Right forelimb (tissue), 1 donor: Measurements from ENCODE around the gene HM13.
"Not testable (repeated sequence)": the region's sequence is repeated elsewhere in the genome, so short reads cannot be mapped to it uniquely, and the experiment has no call there.

ENCODE experiments used
- DNase-seq: peaks from one replicate; pipeline ENCODE4 v3.0.0-alpha.2; 2018

The HM13 gene

GRCh38 chr20:31593221-31594001 lies 79.2 kb downstream of the HM13 start:
- no peak for DNase-seq

- no peak for DNase-seq
These were observed 79.8 kb downstream of the HM13 start for GRCh38 chr20:31594002-31594557.

DNA sequence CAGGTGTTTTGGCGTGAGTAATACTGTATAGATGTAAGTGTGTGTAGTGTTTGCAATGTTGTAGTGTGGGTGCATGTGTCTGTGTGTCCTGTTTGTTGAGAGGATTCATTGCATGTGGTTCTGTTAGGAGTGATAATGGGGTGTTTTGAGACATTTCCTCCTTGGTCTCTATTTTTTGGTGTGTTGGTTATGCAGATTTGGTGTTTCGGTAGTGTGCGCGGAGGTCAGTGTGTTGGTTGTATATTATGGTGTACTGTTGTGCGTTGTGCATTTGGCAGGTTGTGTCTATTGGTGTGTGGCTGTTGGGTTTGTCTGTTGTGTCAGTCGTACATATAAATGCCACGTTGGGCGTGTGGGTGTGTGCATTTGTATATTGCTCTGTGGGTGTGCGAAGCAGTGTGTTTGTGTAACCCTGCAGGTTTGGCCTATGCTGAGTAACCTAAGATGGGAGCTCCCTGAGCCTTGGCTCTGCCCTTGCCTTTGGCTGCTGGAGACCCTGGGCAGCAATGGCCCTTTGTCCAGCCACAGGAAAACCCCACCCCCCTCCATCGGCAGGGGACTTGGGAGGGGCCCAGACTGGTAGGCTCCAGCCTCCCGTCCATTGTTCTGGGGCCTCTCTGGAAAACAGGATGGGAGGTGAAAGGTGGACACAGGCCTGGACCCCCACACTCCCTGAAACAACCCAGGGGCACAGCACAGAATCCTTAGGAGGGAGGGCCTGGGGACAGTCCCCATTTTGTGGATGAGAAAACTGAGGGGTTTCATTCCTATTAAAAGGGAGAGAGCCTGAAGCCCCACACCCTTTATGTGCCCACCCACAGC lies 80.5 kb downstream of the HM13 start:
- DNase-seq, result no peak

GRCh38 chr20:31595380-31595653 lies 81.1 kb downstream of the HM13 start:
- DNase-seq, result no peak

DNA sequence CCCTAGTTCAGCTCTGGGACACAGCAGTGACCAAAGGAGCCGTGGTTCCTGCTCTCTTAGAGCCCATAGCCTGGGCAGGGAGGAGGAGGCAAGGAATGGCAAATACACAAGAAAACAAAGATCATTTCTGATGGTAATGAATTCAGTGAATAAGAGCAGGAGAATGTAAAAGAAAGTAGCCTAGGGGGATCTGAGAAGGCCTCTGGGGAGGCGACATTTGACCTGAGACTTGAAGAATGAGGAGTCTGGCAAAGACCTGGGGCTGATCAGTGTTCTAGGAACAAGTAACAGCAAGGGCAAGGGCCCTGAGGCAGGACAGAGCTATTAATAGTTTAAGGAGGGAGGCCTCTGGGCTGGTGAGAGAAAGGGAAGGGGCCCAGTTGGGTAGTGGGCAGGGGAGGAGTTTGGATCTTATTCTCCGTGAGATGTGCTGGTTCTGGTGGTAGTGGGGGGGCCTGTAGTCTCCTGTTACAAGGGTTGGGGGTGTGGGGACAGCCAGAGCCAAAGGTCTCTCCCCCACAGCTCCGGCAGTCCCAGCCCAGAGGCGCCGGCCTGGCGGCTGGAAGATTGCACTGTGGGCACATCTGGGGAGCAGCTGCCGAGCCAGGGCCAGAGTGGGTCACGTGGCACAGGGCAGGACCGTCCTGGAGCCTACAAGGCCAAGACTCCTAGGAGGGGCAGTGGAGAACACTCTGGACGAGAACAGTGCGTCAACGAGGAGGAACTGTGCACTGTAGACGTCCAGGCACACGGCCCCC lies 81.6 kb downstream of the HM13 start:
- DNase-seq, result peak; percentile 87

DNA sequence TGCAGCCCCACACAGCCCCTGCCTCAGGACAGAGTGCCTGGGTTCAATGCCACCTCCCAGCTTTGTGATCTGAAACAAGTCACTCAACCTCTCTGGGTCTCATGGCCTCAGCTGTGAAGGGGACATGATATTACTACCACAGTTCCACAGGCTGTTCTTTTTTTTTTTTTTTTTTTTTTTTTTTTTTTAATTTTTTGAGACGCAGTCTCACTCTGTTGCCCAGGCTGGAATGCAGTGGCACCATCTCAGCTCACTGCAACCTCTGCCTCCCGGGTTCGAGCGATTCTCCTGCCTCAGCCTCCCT lies 82.1 kb downstream of the HM13 start:
- DNase-seq, result not testable (repeated sequence)

GRCh38 chr20:31596831-31597480 lies 82.7 kb downstream of the HM13 start:
- DNase-seq, result no peak

DNA sequence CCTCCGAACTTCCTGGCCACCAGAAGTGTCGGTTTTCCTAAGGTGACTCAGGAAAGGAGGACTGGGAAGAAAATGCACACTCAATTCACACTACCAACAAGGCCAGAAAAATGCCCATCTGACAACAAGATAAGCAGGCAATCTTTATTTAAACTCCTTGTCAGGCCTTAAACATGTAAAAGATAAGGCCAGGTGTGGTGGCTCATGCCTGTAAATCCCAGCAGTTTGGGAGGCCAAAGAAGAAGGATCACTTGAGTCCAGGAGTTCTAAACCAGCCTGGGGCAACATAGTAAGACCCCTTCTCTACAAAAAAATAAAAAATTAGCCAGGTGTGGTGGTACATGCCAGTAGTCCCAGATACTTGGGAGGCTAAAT lies 83.2 kb downstream of the HM13 start:
- no peak for DNase-seq

DNA sequence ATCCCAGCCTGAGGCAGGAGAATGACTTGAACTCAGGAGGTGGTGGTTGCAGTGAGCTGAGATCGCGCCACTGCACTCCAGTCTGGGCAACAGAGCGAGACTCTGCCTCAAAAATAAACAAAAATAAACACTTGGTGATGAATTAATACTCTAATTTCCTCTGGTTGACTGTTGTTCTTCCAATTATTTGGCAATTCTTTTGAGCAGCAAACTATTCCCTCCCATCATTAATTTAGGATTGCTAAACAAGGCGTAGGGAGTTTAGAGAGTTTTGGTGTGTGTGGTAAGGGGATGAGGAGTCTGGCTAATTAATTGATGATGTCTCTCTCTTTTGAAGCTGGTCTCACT lies 88.2 kb downstream of the HM13 start:
- DNase-seq, result no peak

GRCh38 chr20:31602779-31603441 lies 88.7 kb downstream of the HM13 start:
- no peak for DNase-seq

DNA sequence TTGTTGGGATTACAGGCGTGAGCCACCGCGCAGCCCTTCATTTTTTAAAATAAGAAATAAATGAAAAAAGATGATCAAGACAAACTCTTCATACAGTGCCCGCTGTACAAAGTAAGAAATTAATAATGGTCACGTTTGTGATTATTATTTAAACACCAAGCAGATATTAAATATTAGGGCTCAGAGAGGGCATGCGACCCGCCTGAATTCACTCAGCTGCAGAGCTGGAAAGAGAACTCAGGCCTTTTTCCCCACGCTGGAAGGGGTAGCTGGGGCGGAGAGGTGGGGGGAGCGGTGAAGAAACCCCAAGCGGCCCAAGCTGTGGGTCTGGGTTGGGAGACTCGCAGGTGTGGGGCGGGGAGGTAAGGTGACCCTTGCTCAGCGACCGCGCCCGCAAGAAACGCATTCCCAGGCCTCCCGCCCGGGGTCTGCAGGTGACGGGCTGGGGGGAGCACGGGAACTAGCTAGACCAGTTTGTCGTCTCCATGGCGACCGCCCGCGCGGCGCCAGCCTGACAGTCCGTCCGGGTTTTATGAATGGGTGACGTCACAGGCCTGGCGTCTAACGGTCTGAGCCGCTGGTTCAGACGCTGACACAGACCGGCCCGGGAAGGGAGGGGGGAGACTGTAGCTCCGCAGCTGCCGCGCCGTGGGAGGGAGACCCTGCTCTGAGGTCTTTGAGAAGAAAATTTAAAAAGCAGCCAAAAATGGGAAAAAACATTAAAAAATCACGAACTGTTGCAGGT lies 89.8 kb downstream of the HM13 start:
- DNase-seq, result peak; percentile 98

- no peak for DNase-seq
These were observed 90.4 kb downstream of the HM13 start for GRCh38 chr20:31604567-31605030.

DNA sequence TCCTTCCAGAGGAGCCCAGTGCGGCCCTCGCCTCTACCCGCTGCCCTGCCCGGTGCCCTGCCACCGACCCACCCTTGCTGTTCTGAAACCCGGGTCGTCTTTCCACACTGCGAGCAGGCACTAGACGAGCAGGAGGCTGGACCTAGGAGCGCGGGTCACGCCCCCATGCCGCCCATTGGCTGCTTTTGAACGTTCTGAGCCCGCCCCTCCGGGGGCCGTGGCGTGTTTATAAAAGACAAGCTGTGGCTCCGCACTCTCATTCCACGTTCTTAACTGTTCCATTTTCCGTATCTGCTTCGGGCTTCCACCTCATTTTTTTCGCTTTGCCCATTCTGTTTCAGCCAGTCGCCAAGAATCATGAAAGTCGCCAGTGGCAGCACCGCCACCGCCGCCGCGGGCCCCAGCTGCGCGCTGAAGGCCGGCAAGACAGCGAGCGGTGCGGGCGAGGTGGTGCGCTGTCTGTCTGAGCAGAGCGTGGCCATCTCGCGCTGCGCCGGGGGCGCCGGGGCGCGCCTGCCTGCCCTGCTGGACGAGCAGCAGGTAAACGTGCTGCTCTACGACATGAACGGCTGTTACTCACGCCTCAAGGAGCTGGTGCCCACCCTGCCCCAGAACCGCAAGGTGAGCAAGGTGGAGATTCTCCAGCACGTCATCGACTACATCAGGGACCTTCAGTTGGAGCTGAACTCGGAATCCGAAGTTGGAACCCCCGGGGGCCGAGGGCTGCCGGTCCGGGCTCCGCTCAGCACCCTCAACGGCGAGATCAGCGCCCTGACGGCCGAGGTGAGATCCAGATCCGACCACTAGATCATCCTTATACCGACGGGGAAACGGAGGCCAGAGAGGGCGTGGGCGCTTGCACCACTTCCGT lies 91.0 kb downstream of the HM13 start, which contains the start of gene ID1:
ID1 (plus strand) TSS at position 259 of the 871 bp plus-strand sequence; CDS start at position 358, 99 bp downstream.
- DNase-seq, result peak; percentile 97

DNA sequence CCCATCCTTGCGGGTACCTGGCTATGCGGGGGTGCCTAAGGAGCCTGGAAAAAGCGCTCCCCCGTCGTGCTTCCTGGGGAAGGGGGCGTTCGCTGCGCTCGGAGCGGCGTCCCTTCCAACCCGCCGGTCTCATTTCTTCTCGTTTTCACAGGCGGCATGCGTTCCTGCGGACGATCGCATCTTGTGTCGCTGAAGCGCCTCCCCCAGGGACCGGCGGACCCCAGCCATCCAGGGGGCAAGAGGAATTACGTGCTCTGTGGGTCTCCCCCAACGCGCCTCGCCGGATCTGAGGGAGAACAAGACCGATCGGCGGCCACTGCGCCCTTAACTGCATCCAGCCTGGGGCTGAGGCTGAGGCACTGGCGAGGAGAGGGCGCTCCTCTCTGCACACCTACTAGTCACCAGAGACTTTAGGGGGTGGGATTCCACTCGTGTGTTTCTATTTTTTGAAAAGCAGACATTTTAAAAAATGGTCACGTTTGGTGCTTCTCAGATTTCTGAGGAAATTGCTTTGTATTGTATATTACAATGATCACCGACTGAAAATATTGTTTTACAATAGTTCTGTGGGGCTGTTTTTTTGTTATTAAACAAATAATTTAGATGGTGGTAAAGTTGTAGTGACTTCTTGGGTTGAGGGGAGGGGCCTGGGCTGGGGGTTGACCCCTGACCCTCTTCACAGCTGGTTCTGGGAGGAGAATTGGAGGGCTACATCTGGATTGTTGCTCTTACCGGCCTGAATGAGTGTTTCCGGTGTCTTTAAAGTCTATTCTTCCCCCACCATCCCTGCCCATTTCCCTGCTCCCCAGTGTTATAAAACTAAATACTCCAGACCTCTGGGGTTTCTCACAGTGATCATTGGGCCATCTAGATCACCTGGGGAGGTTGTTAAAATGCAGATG lies 91.9 kb downstream of the HM13 start:
- peak; percentile 64 for DNase-seq

DNA sequence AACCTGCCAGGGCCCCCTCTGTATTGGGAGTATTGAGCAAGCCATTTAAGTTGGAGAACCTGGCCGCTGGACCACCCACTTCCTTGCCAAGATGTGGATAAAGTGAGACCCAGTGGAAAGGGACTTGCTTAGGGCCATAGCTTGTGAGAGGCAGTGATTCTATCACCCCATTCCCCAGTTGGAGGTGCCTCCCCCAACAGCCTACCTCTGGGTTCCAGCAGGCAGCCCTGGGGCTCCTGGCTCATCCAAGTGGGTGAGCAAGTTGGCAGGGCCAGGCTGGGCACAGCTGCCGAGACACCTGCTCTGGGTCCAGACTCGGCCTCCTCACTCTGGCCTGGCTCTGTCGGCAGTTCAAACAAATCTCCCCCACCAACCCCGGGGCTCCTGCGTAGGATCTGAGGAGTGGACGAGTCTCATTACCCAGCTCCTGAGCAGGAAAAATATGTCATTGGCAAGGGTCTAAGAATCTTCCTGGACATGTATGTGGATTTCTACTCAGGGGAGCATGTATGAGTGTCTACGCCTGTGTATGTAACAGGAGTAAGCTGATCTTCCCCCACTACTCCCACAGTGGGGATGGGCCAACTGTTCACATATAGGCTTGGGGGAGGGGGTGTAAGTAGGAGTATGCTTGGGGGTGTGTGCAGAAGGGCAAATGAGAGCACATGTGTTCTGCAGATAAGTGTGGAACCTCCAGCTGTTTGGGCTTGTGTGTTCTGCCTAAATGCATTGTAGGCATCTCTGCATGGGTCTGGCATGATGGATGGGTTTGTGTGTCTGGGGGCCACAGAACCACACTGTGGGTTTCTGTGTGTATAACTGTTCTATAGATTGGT lies 92.8 kb downstream of the HM13 start:
- DNase-seq, result peak; percentile 81

GRCh38 chr20:31607640-31608250 lies 93.5 kb downstream of the HM13 start:
- DNase-seq, result peak; percentile 54

- DNase-seq, result peak; percentile 94
These were observed 94.2 kb downstream of the HM13 start for GRCh38 chr20:31608251-31608945.
